ENCODE measurements around the gene ECI1.
"Not testable (repeated sequence)": the region's sequence is repeated elsewhere in the genome, so short reads cannot be mapped to it uniquely, and the experiment has no call there.

Gene ECI1

GRCh38 chr16:2210386-2211365, 40.7 kb downstream of the ECI1 start, which contains the start of gene BRICD5:
Gene BRICD5 (minus strand): TSS chr16:2210863. CDS start chr16:2210833, 30 bp downstream.
- no peak for DNase-seq (ENCODE audit: low read depth)

GRCh38 chr16:2210009-2210332, 41.4 kb downstream of the ECI1 start:
- no peak for DNase-seq (ENCODE audit: low read depth)

GRCh38 chr16:2209258-2210008, 42.0 kb downstream of the ECI1 start:
- DNase-seq (ENCODE audit: low read depth): no peak

- no peak for DNase-seq (ENCODE audit: low read depth)
These were observed 42.6 kb downstream of the ECI1 start for GRCh38 chr16:2208772-2209171.

- no peak for DNase-seq (ENCODE audit: low read depth)
These were observed 43.1 kb downstream of the ECI1 start for GRCh38 chr16:2208308-2208707.

- DNase-seq (ENCODE audit: low read depth): no peak
These were observed 43.5 kb downstream of the ECI1 start for GRCh38 chr16:2207872-2208271.

GRCh38 chr16:2206780-2207433, 44.5 kb downstream of the ECI1 start:
- no peak for DNase-seq (ENCODE audit: low read depth)

- DNase-seq (ENCODE audit: low read depth): no peak
These were observed 45.0 kb downstream of the ECI1 start for GRCh38 chr16:2206420-2206779.

GRCh38 chr16:2205967-2206313, 45.4 kb downstream of the ECI1 start:
- no peak for DNase-seq (ENCODE audit: low read depth)

- DNase-seq (ENCODE audit: low read depth): peak; percentile 87
These were observed 46.1 kb downstream of the ECI1 start, which contains the start of gene MLST8 for GRCh38 chr16:2205104-2205966. Gene MLST8 (plus strand): TSS chr16:2205454. CDS start chr16:2206086, 632 bp downstream.

- DNase-seq (ENCODE audit: low read depth): no peak
These were observed 46.8 kb downstream of the ECI1 start for GRCh38 chr16:2204416-2205103.

GRCh38 chr16:2203119-2203688, 48.2 kb downstream of the ECI1 start:
- not testable (repeated sequence) for DNase-seq (ENCODE audit: low read depth)

- DNase-seq (ENCODE audit: low read depth): no peak
These were observed 51.1 kb downstream of the ECI1 start for GRCh38 chr16:2200313-2200712.

- no peak for DNase-seq (ENCODE audit: low read depth)
These were observed 51.7 kb downstream of the ECI1 start for GRCh38 chr16:2199621-2200139.

- DNase-seq (ENCODE audit: low read depth): no peak
These were observed 52.3 kb downstream of the ECI1 start for GRCh38 chr16:2199095-2199494.

- DNase-seq (ENCODE audit: low read depth): no peak
These were observed 53.1 kb downstream of the ECI1 start for GRCh38 chr16:2198283-2198682.

GRCh38 chr16:2197765-2198164, 53.6 kb downstream of the ECI1 start:
- DNase-seq (ENCODE audit: low read depth): no peak

- DNase-seq (ENCODE audit: low read depth): no peak
These were observed 54.3 kb downstream of the ECI1 start for GRCh38 chr16:2196981-2197511.

GRCh38 chr16:2196162-2196980, 55.0 kb downstream of the ECI1 start, which contains the start of gene CASKIN1:
Gene CASKIN1 (minus strand): TSS chr16:2196605. CDS start chr16:2196432, 173 bp downstream.
- no peak for DNase-seq (ENCODE audit: low read depth)
